MM.1S (cell line): ENCODE results near the gene MYH14.

Source experiments
- CTCF ChIP-seq: fragments of 300-600 bp; sonication (generic); IDR thresholded peaks from 2 replicates; pipeline ENCODE4 v1.5.1; 2016; ENCODE audit warnings: antibody characterized with exemption, low read length, mixed read lengths
- EZH2 ChIP-seq: fragments of 300-600 bp; sonication (generic); optimal IDR thresholded peaks from 2 replicates; pipeline ENCODE3; 2017; ENCODE audit warnings: low read depth, mild to moderate bottlenecking, antibody characterized with exemption, low read length, mixed read lengths
- EZH2phosphoT487 ChIP-seq: fragments of 300-600 bp; sonication (generic); IDR thresholded peaks from 2 replicates; pipeline ENCODE4 v1.6.1; 2018; ENCODE audit warnings: antibody characterized with exemption, low read length

DNA sequence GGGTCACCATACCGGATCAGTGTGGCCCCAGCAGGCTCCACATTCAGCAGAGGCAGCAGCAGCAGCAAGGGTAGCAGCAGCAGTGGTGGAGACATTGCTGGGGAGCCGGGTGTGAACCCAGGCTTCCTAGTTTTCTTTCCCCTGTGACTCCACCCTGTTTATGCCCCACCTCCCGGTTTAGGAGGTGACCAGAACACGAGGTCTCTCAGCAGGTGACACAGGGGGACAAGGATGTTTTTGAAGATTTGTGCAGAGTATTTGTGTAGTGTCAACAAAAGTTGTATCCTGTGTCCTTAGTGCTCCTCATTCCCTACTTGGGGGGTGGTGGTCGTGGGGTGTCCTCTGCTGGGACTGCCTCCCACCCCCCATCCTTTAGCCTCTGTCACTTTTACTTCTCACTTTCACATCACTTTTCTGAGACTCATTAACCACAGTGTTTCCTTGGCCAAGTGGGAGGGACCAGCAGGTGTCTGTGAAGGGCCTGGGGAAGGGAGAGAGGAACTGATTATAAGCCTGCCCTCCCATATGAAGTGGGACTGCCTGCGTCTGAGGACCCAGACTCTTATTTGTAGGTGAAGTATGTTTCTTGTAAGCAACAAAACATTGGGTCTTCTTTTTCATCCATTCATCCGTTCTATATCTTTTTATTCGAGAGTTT lies 141.4 kb downstream of the MYH14 start:
- TF ChIP-seq EZH2phosphoT487, result no peak
- TF ChIP-seq CTCF, result no peak
- no peak for TF ChIP-seq EZH2
